ENCODE data around the gene SLC12A3.

Gene SLC12A3

GRCh38 chr16:56869513-56870275, 4.7 kb downstream of the SLC12A3 start:
- intact Hi-C loops (cut with micrococcal nuclease): loop anchor here (5.0 kb wide), 1 partner anchor 43 kb away; no protein-coding TSS in a partner anchor
- Mint-ChIP-seq H3K27ac (peak overlapping the region; percentile 29), H3K4me3 (no peak overlapping the region), H3K9me3 (no peaks in the 10 kb centered on the region), H3K4me1 (ENCODE audit: low read depth) (peaks cover 63% of the 10 kb centered on the region), H3K36me3 (ENCODE audit: low read depth) (no peaks in the 10 kb centered on the region), H3K27me3 (peaks cover 28% of the 10 kb centered on the region)

GRCh38 chr16:56870276-56870888, 5.4 kb downstream of the SLC12A3 start:
- peaks cover 31% of the 10 kb centered on the region for H3K27me3 Mint-ChIP-seq
- H3K27ac Mint-ChIP-seq: peak overlapping the region; percentile 29
- H3K36me3 Mint-ChIP-seq (ENCODE audit: low read depth): no peaks in the 10 kb centered on the region
- peaks cover 57% of the 10 kb centered on the region for H3K4me1 Mint-ChIP-seq (ENCODE audit: low read depth)
- no peak overlapping the region for H3K4me3 Mint-ChIP-seq
- H3K9me3 Mint-ChIP-seq: no peaks in the 10 kb centered on the region
- intact Hi-C loops (cut with micrococcal nuclease): loop anchor here (5.0 kb wide), 1 partner anchor 42 kb away; no protein-coding TSS in a partner anchor

GRCh38 chr16:56871172-56871593, 6.2 kb downstream of the SLC12A3 start:
- H3K4me3 Mint-ChIP-seq: no peak overlapping the region
- intact Hi-C loops (cut with micrococcal nuclease): loop anchor here (5.0 kb wide), 1 partner anchor 41 kb away; no protein-coding TSS in a partner anchor
- no peak overlapping the region for H3K27ac Mint-ChIP-seq
- H3K9me3 Mint-ChIP-seq: no peaks in the 10 kb centered on the region
- no peaks in the 10 kb centered on the region for H3K36me3 Mint-ChIP-seq (ENCODE audit: low read depth)
- peaks cover 35% of the 10 kb centered on the region for H3K27me3 Mint-ChIP-seq
- peaks cover 57% of the 10 kb centered on the region for H3K4me1 Mint-ChIP-seq (ENCODE audit: low read depth)

GRCh38 chr16:56872863-56873391, 7.9 kb downstream of the SLC12A3 start:
- peaks cover 43% of the 10 kb centered on the region for H3K27me3 Mint-ChIP-seq
- peak overlapping the region; percentile 34 for H3K4me3 Mint-ChIP-seq
- H3K4me1 Mint-ChIP-seq (ENCODE audit: low read depth): peaks cover 47% of the 10 kb centered on the region
- intact Hi-C loops (cut with micrococcal nuclease): loop anchor here (5.0 kb wide), 1 partner anchor 39 kb away; no protein-coding TSS in a partner anchor
- H3K27ac Mint-ChIP-seq: peak overlapping the region; percentile 45
- H3K36me3 Mint-ChIP-seq (ENCODE audit: low read depth): no peaks in the 10 kb centered on the region
- no peaks in the 10 kb centered on the region for H3K9me3 Mint-ChIP-seq

- Mint-ChIP-seq H3K27ac (no peak overlapping the region), H3K36me3 (ENCODE audit: low read depth) (no peaks in the 10 kb centered on the region), H3K9me3 (no peaks in the 10 kb centered on the region), H3K4me3 (no peak overlapping the region), H3K4me1 (ENCODE audit: low read depth) (peaks cover 42% of the 10 kb centered on the region), H3K27me3 (peaks cover 51% of the 10 kb centered on the region)
- intact Hi-C loops (cut with micrococcal nuclease): loop anchor here (5.0 kb wide), 1 partner anchor 38 kb away; no protein-coding TSS in a partner anchor
Observed at GRCh38 chr16:56874800-56875199, 9.8 kb downstream of the SLC12A3 start.

GRCh38 chr16:56876048-56876447, 11.0 kb downstream of the SLC12A3 start:
- Mint-ChIP-seq H3K36me3 (ENCODE audit: low read depth) (no peaks in the 10 kb centered on the region), H3K4me1 (ENCODE audit: low read depth) (peaks cover 29% of the 10 kb centered on the region), H3K27ac (no peak overlapping the region), H3K27me3 (peaks cover 49% of the 10 kb centered on the region), H3K4me3 (no peak overlapping the region), H3K9me3 (no peaks in the 10 kb centered on the region)
- intact Hi-C loops (cut with micrococcal nuclease): no loop called here

- Mint-ChIP-seq H3K27me3 (peaks cover 52% of the 10 kb centered on the region), H3K4me1 (ENCODE audit: low read depth) (peaks cover 13% of the 10 kb centered on the region), H3K9me3 (no peaks in the 10 kb centered on the region), H3K4me3 (no peak overlapping the region), H3K27ac (no peak overlapping the region), H3K36me3 (ENCODE audit: low read depth) (no peaks in the 10 kb centered on the region)
- intact Hi-C loops (cut with micrococcal nuclease): no loop called here
Observed at GRCh38 chr16:56877486-56878182, 12.6 kb downstream of the SLC12A3 start.

GRCh38 chr16:56878282-56878854, 13.4 kb downstream of the SLC12A3 start:
- no peak overlapping the region for H3K27ac Mint-ChIP-seq
- H3K4me1 Mint-ChIP-seq (ENCODE audit: low read depth): peaks cover 6% of the 10 kb centered on the region
- intact Hi-C loops (cut with micrococcal nuclease): no loop called here
- H3K9me3 Mint-ChIP-seq: no peaks in the 10 kb centered on the region
- peaks cover 51% of the 10 kb centered on the region for H3K27me3 Mint-ChIP-seq
- H3K4me3 Mint-ChIP-seq: no peak overlapping the region
- H3K36me3 Mint-ChIP-seq (ENCODE audit: low read depth): no peaks in the 10 kb centered on the region

GRCh38 chr16:56879276-56879675, 14.3 kb downstream of the SLC12A3 start:
- Mint-ChIP-seq H3K4me1 (ENCODE audit: low read depth) (no peaks in the 10 kb centered on the region), H3K36me3 (ENCODE audit: low read depth) (no peaks in the 10 kb centered on the region), H3K27ac (no peak overlapping the region), H3K9me3 (no peaks in the 10 kb centered on the region), H3K4me3 (no peak overlapping the region), H3K27me3 (peaks cover 49% of the 10 kb centered on the region)
- intact Hi-C loops (cut with micrococcal nuclease): no loop called here

- H3K4me1 Mint-ChIP-seq (ENCODE audit: low read depth): no peaks in the 10 kb centered on the region
- H3K36me3 Mint-ChIP-seq (ENCODE audit: low read depth): no peaks in the 10 kb centered on the region
- no peaks in the 10 kb centered on the region for H3K9me3 Mint-ChIP-seq
- no peak overlapping the region for H3K4me3 Mint-ChIP-seq
- peaks cover 42% of the 10 kb centered on the region for H3K27me3 Mint-ChIP-seq
- intact Hi-C loops (cut with micrococcal nuclease): no loop called here
- no peak overlapping the region for H3K27ac Mint-ChIP-seq
Observed at GRCh38 chr16:56880176-56880575, 15.2 kb downstream of the SLC12A3 start.

GRCh38 chr16:56880685-56881084, 15.7 kb downstream of the SLC12A3 start:
- Mint-ChIP-seq H3K9me3 (no peaks in the 10 kb centered on the region), H3K4me1 (ENCODE audit: low read depth) (no peaks in the 10 kb centered on the region), H3K4me3 (no peak overlapping the region), H3K27ac (no peak overlapping the region), H3K36me3 (ENCODE audit: low read depth) (no peaks in the 10 kb centered on the region), H3K27me3 (peaks cover 38% of the 10 kb centered on the region)
- intact Hi-C loops (cut with micrococcal nuclease): no loop called here

GRCh38 chr16:56882077-56882800, 17.2 kb downstream of the SLC12A3 start:
- Mint-ChIP-seq H3K4me3 (no peak overlapping the region), H3K27ac (no peak overlapping the region), H3K36me3 (ENCODE audit: low read depth) (no peaks in the 10 kb centered on the region), H3K9me3 (no peaks in the 10 kb centered on the region), H3K27me3 (peaks cover 36% of the 10 kb centered on the region), H3K4me1 (ENCODE audit: low read depth) (no peaks in the 10 kb centered on the region)
- intact Hi-C loops (cut with micrococcal nuclease): no loop called here

- intact Hi-C loops (cut with micrococcal nuclease): no loop called here
- Mint-ChIP-seq H3K4me1 (ENCODE audit: low read depth) (peaks cover under 1% of the 10 kb centered on the region), H3K9me3 (no peaks in the 10 kb centered on the region), H3K4me3 (no peak overlapping the region), H3K27me3 (peaks cover 36% of the 10 kb centered on the region), H3K27ac (no peak overlapping the region), H3K36me3 (ENCODE audit: low read depth) (no peaks in the 10 kb centered on the region)
Observed at GRCh38 chr16:56883586-56883985, 18.6 kb downstream of the SLC12A3 start.
